Ishikawa (cell line): ENCODE results near the gene FMNL2.

Experiments used
- CEBPB ChIP-seq: IDR thresholded peaks from 2 replicates; pipeline ENCODE4 v1.6.1; 2012
- CREB1 ChIP-seq: IDR thresholded peaks from 2 replicates; pipeline ENCODE4 v1.6.1; 2012; ENCODE audit warnings: low read depth
- EGR1 ChIP-seq: IDR thresholded peaks from 2 replicates; pipeline ENCODE4 v1.6.1; 2012
- EP300 ChIP-seq: IDR thresholded peaks from 2 replicates; pipeline ENCODE4 v1.6.1; 2012; ENCODE audit warnings: borderline replicate concordance
- FOXM1 ChIP-seq: IDR thresholded peaks from 2 replicates; pipeline ENCODE4 v1.6.1; 2012; ENCODE audit warnings: low read depth, borderline replicate concordance
- MAX ChIP-seq: IDR thresholded peaks from 2 replicates; pipeline ENCODE4 v1.6.1; 2012
- NFIC ChIP-seq: IDR thresholded peaks from 2 replicates; pipeline ENCODE4 v1.6.1; 2012
- RAD21 ChIP-seq: IDR thresholded peaks from 2 replicates; pipeline ENCODE4 v1.6.1; 2012; ENCODE audit warnings: low read depth
- TAF1 ChIP-seq: IDR thresholded peaks from 2 replicates; pipeline ENCODE4 v1.6.1; 2012; ENCODE audit warnings: low read depth, mild to moderate bottlenecking
- TCF12 ChIP-seq: IDR thresholded peaks from 2 replicates; pipeline ENCODE4 v1.6.1; 2012; ENCODE audit warnings: low read depth
- TEAD4 ChIP-seq: IDR thresholded peaks from 2 replicates; pipeline ENCODE4 v1.6.1; 2012
- USF1 ChIP-seq: IDR thresholded peaks from 2 replicates; pipeline ENCODE4 v1.6.1; 2012
- YY1 ChIP-seq: IDR thresholded peaks from 2 replicates; pipeline ENCODE4 v1.6.1; 2012; ENCODE audit warnings: low read depth
- ZBTB7A ChIP-seq: IDR thresholded peaks from 2 replicates; pipeline ENCODE4 v1.6.1; 2012; ENCODE audit warnings: low read depth
- TF ChIP-seq, protein P1 (sequence below): IDR thresholded peaks from 2 replicates; pipeline ENCODE4 v1.6.1; 2012; ENCODE audit warnings: low read depth, mild to moderate bottlenecking

The FMNL2 gene

GRCh38 chr2:152437276-152438108 lies 102.5 kb downstream of the FMNL2 start:
- TF ChIP-seq YY1: no peak
- TF ChIP-seq FOXM1: no peak
- TF ChIP-seq ZBTB7A: no peak
- TF ChIP-seq NFIC: no peak
- no peak for TF ChIP-seq MAX
- no peak for TF ChIP-seq TCF12
- no peak for TF ChIP-seq TAF1

DNA sequence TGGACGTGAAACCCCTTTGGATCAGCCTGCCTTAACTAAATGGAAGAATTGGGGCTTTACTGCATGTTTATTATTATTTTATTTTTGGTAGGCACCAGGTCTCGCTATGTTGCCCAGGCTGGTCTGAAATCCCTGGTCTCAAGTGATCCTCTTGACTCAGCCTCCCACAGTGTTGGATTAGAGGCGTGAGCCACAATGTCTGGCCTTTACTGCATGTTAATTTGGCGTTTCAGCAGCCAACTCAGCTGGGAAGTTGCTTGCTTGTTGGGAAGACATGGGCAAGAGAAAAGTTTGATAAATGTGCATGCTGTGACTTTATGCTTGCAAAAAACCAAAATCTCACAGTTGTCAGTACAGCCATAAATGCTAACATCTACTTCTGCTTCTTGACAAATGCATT lies 105.1 kb downstream of the FMNL2 start:
- TF ChIP-seq NFIC (no peak), EGR1 (no peak), YY1 (no peak), ZBTB7A (no peak), CREB1 (no peak), RAD21 (no peak), TCF12 (no peak), TAF1 (no peak), EP300 (no peak), USF1 (no peak), MAX (no peak), FOXM1 (no peak)
- TF ChIP-seq, protein P1, sequence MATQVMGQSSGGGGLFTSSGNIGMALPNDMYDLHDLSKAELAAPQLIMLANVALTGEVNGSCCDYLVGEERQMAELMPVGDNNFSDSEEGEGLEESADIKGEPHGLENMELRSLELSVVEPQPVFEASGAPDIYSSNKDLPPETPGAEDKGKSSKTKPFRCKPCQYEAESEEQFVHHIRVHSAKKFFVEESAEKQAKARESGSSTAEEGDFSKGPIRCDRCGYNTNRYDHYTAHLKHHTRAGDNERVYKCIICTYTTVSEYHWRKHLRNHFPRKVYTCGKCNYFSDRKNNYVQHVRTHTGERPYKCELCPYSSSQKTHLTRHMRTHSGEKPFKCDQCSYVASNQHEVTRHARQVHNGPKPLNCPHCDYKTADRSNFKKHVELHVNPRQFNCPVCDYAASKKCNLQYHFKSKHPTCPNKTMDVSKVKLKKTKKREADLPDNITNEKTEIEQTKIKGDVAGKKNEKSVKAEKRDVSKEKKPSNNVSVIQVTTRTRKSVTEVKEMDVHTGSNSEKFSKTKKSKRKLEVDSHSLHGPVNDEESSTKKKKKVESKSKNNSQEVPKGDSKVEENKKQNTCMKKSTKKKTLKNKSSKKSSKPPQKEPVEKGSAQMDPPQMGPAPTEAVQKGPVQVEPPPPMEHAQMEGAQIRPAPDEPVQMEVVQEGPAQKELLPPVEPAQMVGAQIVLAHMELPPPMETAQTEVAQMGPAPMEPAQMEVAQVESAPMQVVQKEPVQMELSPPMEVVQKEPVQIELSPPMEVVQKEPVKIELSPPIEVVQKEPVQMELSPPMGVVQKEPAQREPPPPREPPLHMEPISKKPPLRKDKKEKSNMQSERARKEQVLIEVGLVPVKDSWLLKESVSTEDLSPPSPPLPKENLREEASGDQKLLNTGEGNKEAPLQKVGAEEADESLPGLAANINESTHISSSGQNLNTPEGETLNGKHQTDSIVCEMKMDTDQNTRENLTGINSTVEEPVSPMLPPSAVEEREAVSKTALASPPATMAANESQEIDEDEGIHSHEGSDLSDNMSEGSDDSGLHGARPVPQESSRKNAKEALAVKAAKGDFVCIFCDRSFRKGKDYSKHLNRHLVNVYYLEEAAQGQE: no peak

DNA sequence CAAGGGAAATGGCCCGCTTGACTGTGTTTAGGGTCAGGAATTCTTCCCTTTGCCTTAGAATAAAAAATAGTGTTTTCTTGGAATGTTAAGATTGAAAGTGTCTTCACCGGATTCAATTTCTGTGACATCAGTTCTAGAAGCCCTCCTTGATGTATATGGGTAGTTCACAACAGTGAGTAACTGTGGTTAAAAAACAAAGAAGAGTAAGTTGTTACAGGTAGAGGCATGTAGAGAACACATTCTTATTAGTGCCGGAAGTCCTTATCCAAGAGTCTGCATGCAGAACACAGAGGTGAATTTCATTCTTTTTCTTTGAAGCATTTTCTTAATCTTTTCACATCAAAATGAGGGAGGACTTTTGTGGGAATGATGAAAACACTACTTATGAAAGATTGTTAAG lies 105.5 kb downstream of the FMNL2 start:
- no peak for TF ChIP-seq MAX

DNA sequence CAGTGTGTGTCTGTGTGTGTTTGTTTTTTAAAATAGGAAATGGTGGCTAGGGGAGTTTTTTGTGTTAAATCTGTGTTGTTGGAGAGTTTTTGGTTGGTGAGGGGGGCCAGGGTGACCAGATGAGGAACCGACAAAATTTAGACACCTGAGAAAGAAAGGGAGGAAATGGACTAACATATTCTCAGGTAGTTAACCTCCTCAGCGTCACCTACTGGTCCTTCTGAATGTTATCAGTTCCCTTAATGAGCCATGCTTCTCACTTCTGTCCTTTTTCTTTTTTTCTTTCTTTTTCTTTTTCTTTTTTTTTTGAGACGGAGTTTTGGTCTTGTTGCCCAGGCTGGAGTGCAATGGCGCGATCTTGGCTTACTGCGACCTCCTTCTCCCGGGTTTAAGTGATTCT lies 107.0 kb downstream of the FMNL2 start:
- TF ChIP-seq NFIC (no peak), FOXM1 (no peak), RAD21 (no peak), YY1 (no peak), TAF1 (no peak), USF1 (no peak), EGR1 (no peak), TCF12 (no peak)

DNA sequence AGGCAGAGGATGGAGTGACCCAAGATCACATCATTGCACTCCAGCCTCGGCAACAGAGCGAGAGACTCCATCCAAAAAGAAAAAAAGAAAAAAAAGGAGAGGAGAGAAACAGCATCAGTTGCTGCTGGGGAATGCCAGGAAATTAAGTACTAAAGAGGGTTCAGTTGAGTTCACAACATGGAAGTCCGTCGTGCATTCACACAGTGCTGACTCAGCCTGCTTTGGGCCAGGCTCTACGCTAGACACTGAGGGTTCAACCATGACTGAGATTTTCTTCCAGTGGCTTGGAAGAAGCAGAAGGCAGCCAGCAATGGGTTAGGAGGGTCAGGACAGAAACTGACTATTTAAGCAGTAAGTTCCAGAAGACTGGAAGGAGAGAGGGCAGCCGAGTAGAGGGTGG lies 108.8 kb downstream of the FMNL2 start:
- TF ChIP-seq TAF1: no peak
- no peak for TF ChIP-seq FOXM1
- no peak for TF ChIP-seq TEAD4
- no peak for TF ChIP-seq ZBTB7A
- no peak for TF ChIP-seq YY1
- no peak for TF ChIP-seq TCF12
- TF ChIP-seq RAD21: no peak
- TF ChIP-seq CEBPB: no peak
- no peak for TF ChIP-seq USF1
- TF ChIP-seq CREB1: no peak
- no peak for TF ChIP-seq EGR1
- TF ChIP-seq NFIC: no peak
- TF ChIP-seq MAX: no peak
- TF ChIP-seq EP300: no peak
- TF ChIP-seq, protein P1: no peak

- no peak for TF ChIP-seq FOXM1
- no peak for TF ChIP-seq EGR1
- no peak for TF ChIP-seq TCF12
- TF ChIP-seq TEAD4: no peak
- TF ChIP-seq, protein P1: no peak
- no peak for TF ChIP-seq CREB1
- no peak for TF ChIP-seq YY1
- TF ChIP-seq NFIC: no peak
- no peak for TF ChIP-seq TAF1
- no peak for TF ChIP-seq USF1
- no peak for TF ChIP-seq MAX
- TF ChIP-seq ZBTB7A: no peak
- no peak for TF ChIP-seq CEBPB
- TF ChIP-seq EP300: no peak
- TF ChIP-seq RAD21: no peak
These were observed 109.5 kb downstream of the FMNL2 start for GRCh38 chr2:152444448-152444847.
